Osteocyte (in vitro differentiated cells): ENCODE measurements around the gene STUB1. TPM values are rescaled to one million over a fixed set of nuclear protein-coding genes. Genes with fewer than 3 reads are reported as not detected.

Experiments used
- DNase-seq: peaks from one replicate; pipeline ENCODE4 v3.0.0; 2021; ENCODE audit warnings: mixed read lengths; ENCODE audit not compliant: unreplicated experiment; ENCODE audit errors: extremely low spot score
- H3K27ac Mint-ChIP-seq: one replicate; pipeline ENCODE4 v1.8.0; 2021; ENCODE audit warnings: mild to moderate bottlenecking, mixed read lengths; ENCODE audit not compliant: unreplicated experiment
- H3K27me3 Mint-ChIP-seq: one replicate; pipeline ENCODE4 v1.8.0; 2021; ENCODE audit warnings: mixed read lengths; ENCODE audit not compliant: unreplicated experiment
- H3K36me3 Mint-ChIP-seq: one replicate; pipeline ENCODE4 v1.8.0; 2021; ENCODE audit warnings: mixed read lengths; ENCODE audit not compliant: unreplicated experiment
- H3K4me1 Mint-ChIP-seq: one replicate; pipeline ENCODE4 v1.8.0; 2021; ENCODE audit warnings: mixed read lengths; ENCODE audit not compliant: unreplicated experiment
- H3K4me3 Mint-ChIP-seq: one replicate; pipeline ENCODE4 v1.8.0; 2021; ENCODE audit warnings: mild to moderate bottlenecking, moderate library complexity, mixed read lengths; ENCODE audit not compliant: unreplicated experiment
- H3K9me3 Mint-ChIP-seq: one replicate; pipeline ENCODE4 v1.8.0; 2021; ENCODE audit warnings: mixed read lengths; ENCODE audit not compliant: unreplicated experiment
- total RNA-seq: library from RNA; stranded (reverse); gene quantifications from 2 replicates; pipeline ENCODE4 v1.2.1, GENCODE V29; 2021
- TF ChIP-seq, protein P1 (sequence below): fragments of 200-600 bp; sonication (generic); IDR thresholded peaks from 2 replicates; pipeline ENCODE4 v1.5.0; 2021; ENCODE audit warnings: antibody characterized with exemption, mild to moderate bottlenecking, moderate library complexity

The STUB1 gene
- total RNA-seq, 1 donor from 2014 or later, result 109 TPM

DNA sequence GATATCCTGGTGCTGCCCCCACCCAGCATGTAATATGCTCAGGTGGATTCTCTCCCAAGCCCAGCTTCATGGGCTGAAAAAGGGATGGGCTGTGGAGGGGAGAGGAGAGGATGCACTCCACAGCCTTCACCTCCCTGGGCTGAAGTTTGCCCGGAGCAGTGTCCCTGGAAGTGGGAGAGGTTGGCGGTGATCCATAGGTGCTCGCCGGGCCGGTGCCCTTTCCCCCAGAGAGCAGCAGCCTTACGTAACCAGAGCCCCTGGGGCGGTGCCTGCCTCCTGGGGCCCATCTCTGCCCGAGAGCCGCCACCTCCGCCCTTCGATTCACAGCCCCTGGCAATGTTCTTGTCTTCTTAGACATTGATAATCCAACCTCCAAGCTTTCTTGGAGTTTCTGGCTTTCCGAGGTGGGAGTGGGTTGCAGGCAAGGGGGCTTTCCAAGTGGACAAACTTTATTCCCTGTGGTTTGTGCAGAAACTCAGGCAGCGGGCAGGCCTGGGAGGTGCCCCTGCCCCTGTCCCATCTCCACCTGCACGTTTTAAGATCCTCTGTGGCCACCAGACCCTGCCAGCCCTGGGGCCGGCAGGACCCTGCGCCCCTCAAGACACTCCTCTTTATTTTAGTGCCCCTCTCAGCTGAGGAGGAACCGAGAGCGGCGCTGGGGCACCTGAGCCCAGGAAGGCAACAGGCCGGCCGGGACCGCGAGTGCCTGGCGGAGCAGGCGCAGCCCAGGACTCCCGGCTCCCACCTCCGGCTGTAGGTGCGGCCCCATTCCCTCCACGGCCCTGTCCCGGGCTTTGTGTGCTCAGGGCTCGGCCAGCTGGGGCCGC is 34.1 kb upstream of the STUB1 start:
- Mint-ChIP-seq H3K4me1 (peaks cover 31% of the 10 kb centered on the region), H3K36me3 (no peaks in the 10 kb centered on the region), H3K27ac (no peak overlapping the region), H3K4me3 (no peak overlapping the region), H3K9me3 (no peaks in the 10 kb centered on the region), H3K27me3 (no peaks in the 10 kb centered on the region)
- DNase-seq, result no peak
- TF ChIP-seq, protein P1, sequence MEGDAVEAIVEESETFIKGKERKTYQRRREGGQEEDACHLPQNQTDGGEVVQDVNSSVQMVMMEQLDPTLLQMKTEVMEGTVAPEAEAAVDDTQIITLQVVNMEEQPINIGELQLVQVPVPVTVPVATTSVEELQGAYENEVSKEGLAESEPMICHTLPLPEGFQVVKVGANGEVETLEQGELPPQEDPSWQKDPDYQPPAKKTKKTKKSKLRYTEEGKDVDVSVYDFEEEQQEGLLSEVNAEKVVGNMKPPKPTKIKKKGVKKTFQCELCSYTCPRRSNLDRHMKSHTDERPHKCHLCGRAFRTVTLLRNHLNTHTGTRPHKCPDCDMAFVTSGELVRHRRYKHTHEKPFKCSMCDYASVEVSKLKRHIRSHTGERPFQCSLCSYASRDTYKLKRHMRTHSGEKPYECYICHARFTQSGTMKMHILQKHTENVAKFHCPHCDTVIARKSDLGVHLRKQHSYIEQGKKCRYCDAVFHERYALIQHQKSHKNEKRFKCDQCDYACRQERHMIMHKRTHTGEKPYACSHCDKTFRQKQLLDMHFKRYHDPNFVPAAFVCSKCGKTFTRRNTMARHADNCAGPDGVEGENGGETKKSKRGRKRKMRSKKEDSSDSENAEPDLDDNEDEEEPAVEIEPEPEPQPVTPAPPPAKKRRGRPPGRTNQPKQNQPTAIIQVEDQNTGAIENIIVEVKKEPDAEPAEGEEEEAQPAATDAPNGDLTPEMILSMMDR, result no peak

DNA sequence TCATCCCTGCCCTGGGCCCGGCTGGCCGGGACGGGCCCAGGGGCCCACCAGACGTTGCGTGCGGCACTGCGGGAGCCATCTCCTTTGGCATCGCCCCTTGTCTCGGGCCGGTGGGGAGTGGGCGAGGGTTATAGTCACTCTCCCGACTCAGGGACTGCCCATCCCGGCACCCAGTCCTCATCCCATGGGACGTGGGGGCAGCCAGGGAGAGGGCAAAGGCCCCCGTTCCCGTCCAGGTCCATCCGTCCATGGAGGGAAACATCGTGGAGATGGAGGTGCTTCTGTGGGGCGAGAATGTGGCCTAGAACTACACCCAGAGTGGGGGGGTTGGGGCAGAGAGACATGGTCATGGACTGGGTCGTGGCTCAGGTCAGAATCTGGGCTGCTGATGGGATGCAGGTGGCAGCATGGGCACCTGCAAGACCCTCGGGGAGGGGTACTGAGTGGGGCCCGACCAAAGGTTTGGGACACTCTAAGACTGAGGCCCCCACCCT is 33.5 kb upstream of the STUB1 start:
- no peak overlapping the region for H3K4me3 Mint-ChIP-seq
- H3K36me3 Mint-ChIP-seq, result no peaks in the 10 kb centered on the region
- H3K9me3 Mint-ChIP-seq, result no peaks in the 10 kb centered on the region
- H3K27ac Mint-ChIP-seq, result no peak overlapping the region
- H3K4me1 Mint-ChIP-seq, result peaks cover 31% of the 10 kb centered on the region
- TF ChIP-seq, protein P1, result no peak
- DNase-seq, result no peak
- no peaks in the 10 kb centered on the region for H3K27me3 Mint-ChIP-seq

DNA sequence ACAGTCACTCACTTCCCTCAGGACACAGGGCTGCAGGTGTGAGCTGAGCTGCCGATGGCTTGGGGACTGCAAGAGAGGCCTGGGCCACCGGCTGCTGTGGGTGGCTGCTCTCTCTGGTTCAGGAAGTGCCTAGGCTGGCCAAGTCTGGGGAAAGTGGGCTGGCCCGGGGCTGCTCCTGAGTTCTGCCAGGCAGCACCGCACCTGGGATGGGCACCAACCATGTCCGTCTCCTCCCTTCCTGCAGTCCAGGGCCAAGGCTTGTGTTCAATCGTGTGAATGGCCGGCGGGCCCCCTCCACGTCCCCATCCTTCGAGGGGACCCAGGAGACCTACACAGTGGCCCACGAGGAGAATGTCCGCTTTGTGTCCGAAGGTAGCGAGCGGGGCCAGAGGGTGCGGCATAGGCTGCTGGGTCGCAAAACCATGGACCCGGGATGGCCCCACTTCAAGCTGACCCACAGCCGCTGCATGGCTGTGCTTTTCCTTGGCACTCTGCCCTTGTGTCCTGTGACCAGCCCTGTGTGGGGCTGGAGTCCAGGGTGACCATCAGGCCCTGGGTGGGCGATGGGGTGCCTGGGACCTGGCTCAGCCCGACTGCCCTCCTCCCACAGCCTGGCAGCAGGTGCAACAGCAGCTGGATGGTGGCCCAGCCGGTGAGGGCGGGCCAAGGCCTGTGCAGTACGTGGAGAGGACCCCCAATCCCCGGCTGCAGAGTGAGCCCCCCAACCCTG is 32.9 kb upstream of the STUB1 start:
- Mint-ChIP-seq H3K4me3 (no peak overlapping the region), H3K27me3 (no peaks in the 10 kb centered on the region), H3K27ac (no peak overlapping the region), H3K4me1 (peaks cover 31% of the 10 kb centered on the region), H3K36me3 (no peaks in the 10 kb centered on the region), H3K9me3 (no peaks in the 10 kb centered on the region)
- TF ChIP-seq, protein P1, result no peak
- no peak for DNase-seq

DNA sequence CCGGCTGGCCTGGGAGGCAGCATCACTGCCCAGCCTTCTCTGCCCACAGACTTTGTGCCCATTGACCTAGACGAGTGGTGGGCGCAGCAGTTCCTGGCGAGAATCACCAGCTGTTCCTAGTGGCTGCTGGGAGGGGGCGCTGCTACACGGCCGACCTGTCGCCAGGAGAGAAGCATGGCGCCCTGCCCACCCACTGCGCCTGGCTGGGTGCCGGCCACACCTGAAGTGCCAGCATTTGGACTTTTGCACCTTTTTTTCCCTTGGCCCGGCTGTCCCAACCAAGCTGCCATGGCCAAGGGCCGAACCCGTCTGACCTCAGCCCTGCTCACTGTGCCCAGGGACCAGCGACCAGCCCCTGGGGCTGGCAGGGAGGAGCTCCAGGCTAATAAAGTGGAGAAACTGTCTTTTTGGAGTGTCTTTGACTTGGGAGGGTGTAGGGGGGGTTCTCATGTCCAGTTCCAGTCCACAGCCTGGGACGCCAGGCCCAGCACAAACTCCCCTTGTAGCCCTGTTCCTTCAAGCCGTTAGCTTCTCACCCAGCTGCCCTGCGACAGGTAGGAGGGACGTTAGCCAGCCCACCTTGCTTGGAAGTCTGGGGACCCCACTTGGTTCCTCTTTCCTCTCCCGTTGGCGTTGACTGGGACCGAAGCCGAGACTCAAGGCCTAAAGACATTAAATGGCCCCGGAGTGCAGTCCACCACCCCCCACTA is 32.0 kb upstream of the STUB1 start:
- peak overlapping the region; percentile 75 for H3K27ac Mint-ChIP-seq
- H3K36me3 Mint-ChIP-seq, result no peaks in the 10 kb centered on the region
- TF ChIP-seq, protein P1, result peak; percentile 40
- no peaks in the 10 kb centered on the region for H3K27me3 Mint-ChIP-seq
- no peaks in the 10 kb centered on the region for H3K9me3 Mint-ChIP-seq
- H3K4me3 Mint-ChIP-seq, result peak overlapping the region; percentile 76
- no peak for DNase-seq
- peaks cover 26% of the 10 kb centered on the region for H3K4me1 Mint-ChIP-seq
